ENCODE measurements around the gene CFAP57.

Gene CFAP57

DNA sequence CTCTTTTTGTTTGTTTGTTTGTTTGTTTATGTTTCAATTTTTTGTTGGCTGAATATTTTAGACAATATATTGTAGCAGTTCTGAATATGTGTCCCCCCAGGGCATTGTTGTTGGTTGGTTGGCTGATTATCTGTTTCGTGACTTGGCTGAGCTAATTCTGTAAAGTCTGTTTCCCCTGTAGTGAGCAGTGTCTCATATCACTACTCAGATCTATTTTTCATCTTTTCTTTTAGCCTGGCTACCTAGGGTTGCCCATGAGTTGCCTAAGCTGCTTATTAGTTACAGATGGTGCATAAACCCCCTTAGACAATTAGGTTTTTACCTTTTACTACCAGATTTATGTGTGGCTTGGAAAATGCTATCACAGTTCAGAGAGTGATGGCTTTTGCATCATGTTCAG lies 32.3 kb downstream of the CFAP57 start:
- Histone ChIP-seq H3K4me2 (ENCODE audit: low read depth, low read length, poor library complexity, severe bottlenecking) (no peak overlapping the region), H3K79me2 (ENCODE audit: insufficient read depth, low read length) (no peaks in the 10 kb centered on the region), H3K9ac (ENCODE audit: low read length) (no peak overlapping the region), H2AFZ (ENCODE audit: low read depth, low read length, severe bottlenecking) (no peak overlapping the region), H3K4me3 (ENCODE audit: insufficient read depth, low read length, poor library complexity, severe bottlenecking) (no peak overlapping the region), H4K20me1 (ENCODE audit: low read depth, low read length) (no peaks in the 10 kb centered on the region), H3F3A (ENCODE audit: insufficient read depth) (no peaks in the 10 kb centered on the region), H3K27ac (ENCODE audit: low read depth, low read length) (no peak overlapping the region), H3K9me2 (replicated peaks; ENCODE audit: insufficient read depth, low read length) (no peaks in the 10 kb centered on the region), H3K27me3 (ENCODE audit: low read length) (no peaks in the 10 kb centered on the region), H3K36me3 (ENCODE audit: low read length) (no peaks in the 10 kb centered on the region), H3K9me3 (ENCODE audit: insufficient read depth, low read length) (no peaks in the 10 kb centered on the region)
- TF ChIP-seq, protein P1, sequence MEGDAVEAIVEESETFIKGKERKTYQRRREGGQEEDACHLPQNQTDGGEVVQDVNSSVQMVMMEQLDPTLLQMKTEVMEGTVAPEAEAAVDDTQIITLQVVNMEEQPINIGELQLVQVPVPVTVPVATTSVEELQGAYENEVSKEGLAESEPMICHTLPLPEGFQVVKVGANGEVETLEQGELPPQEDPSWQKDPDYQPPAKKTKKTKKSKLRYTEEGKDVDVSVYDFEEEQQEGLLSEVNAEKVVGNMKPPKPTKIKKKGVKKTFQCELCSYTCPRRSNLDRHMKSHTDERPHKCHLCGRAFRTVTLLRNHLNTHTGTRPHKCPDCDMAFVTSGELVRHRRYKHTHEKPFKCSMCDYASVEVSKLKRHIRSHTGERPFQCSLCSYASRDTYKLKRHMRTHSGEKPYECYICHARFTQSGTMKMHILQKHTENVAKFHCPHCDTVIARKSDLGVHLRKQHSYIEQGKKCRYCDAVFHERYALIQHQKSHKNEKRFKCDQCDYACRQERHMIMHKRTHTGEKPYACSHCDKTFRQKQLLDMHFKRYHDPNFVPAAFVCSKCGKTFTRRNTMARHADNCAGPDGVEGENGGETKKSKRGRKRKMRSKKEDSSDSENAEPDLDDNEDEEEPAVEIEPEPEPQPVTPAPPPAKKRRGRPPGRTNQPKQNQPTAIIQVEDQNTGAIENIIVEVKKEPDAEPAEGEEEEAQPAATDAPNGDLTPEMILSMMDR (IDR thresholded peaks at IDR 0.05; ENCODE audit: insufficient read depth, low read length, poor library complexity, severe bottlenecking): no peak

DNA sequence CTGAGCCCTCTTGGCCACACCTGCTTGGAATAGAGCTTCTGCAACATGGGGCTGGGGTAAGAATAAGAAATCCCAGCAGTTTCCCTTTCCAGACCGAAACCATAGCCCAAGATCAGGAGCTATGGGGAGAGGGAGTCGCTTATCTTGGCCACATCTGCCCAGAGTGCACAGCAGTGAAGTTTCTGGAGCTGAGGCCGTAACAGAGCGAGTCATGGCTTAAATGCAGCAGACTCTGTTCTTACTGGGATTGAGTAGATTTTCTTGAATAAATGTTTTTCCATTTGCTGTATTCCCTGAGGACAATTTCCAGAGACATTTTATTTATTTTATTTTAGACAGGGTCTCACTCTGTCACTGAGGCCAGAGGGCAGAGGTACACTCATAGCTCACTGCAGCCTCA lies 33.5 kb downstream of the CFAP57 start:
- H3K27ac ChIP-seq (ENCODE audit: low read depth, low read length): no peak overlapping the region
- no peak for TF ChIP-seq EZH2phosphoT487 (conservative IDR thresholded peaks at IDR 0.05; ENCODE audit: low read length)
- TF ChIP-seq, protein P1 (IDR thresholded peaks at IDR 0.05; ENCODE audit: insufficient read depth, low read length, poor library complexity, severe bottlenecking): no peak
- H3K4me2 ChIP-seq (ENCODE audit: low read depth, low read length, poor library complexity, severe bottlenecking): no peak overlapping the region
- H3K4me3 ChIP-seq (ENCODE audit: insufficient read depth, low read length, poor library complexity, severe bottlenecking): no peak overlapping the region
- H3F3A ChIP-seq (ENCODE audit: insufficient read depth): no peaks in the 10 kb centered on the region
- H3K79me2 ChIP-seq (ENCODE audit: insufficient read depth, low read length): no peaks in the 10 kb centered on the region
- H3K9me2 ChIP-seq (replicated peaks; ENCODE audit: insufficient read depth, low read length): no peaks in the 10 kb centered on the region
- H3K9me3 ChIP-seq (ENCODE audit: insufficient read depth, low read length): no peaks in the 10 kb centered on the region
- H3K9ac ChIP-seq (ENCODE audit: low read length): no peak overlapping the region
- H2AFZ ChIP-seq (ENCODE audit: low read depth, low read length, severe bottlenecking): no peak overlapping the region
- no peaks in the 10 kb centered on the region for H3K36me3 ChIP-seq (ENCODE audit: low read length)
- H4K20me1 ChIP-seq (ENCODE audit: low read depth, low read length): no peaks in the 10 kb centered on the region
- H3K27me3 ChIP-seq (ENCODE audit: low read length): no peaks in the 10 kb centered on the region

DNA sequence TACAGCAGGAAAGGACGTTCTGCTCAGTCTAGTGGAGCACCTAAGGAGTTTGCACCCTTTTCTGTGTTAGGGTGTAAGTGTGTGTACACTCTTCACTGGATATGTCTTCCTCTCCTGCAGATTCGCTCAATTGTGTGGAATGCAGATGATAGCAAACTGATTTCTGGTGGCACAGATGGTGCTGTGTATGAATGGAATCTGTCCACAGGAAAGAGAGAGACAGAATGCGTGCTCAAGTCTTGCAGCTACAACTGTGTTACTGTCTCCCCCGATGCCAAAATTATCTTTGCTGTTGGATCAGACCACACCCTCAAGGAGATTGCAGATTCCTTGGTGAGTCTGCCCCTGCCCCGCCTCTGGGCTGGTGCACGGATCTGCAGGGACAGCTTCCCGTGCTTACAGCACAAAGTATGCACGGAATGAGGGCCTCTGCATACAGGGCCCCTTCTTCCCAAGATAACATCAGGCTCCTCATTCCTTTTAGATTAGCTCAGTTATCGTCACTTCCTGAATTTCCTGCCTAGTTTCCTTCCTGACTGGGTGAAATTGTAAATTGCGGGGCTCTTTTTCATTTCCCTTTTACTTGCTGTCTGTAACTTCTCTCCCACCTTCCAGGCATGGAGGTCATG lies 34.6 kb downstream of the CFAP57 start:
- Histone ChIP-seq H2AFZ (ENCODE audit: low read depth, low read length, severe bottlenecking) (no peak overlapping the region), H3K27me3 (ENCODE audit: low read length) (no peaks in the 10 kb centered on the region), H3K4me2 (ENCODE audit: low read depth, low read length, poor library complexity, severe bottlenecking) (no peak overlapping the region), H4K20me1 (ENCODE audit: low read depth, low read length) (no peaks in the 10 kb centered on the region), H3K27ac (ENCODE audit: low read depth, low read length) (no peak overlapping the region), H3F3A (ENCODE audit: insufficient read depth) (no peaks in the 10 kb centered on the region), H3K9ac (ENCODE audit: low read length) (no peak overlapping the region), H3K9me2 (replicated peaks; ENCODE audit: insufficient read depth, low read length) (no peaks in the 10 kb centered on the region), H3K4me3 (ENCODE audit: insufficient read depth, low read length, poor library complexity, severe bottlenecking) (no peak overlapping the region), H3K36me3 (ENCODE audit: low read length) (no peaks in the 10 kb centered on the region), H3K9me3 (ENCODE audit: insufficient read depth, low read length) (no peaks in the 10 kb centered on the region), H3K79me2 (ENCODE audit: insufficient read depth, low read length) (no peaks in the 10 kb centered on the region)
- TF ChIP-seq EZH2phosphoT487 (conservative IDR thresholded peaks at IDR 0.05; ENCODE audit: low read length): no peak
- TF ChIP-seq, protein P1 (IDR thresholded peaks at IDR 0.05; ENCODE audit: insufficient read depth, low read length, poor library complexity, severe bottlenecking): no peak
